ENCODE data around the gene GRIK2. TPM values are rescaled to one million over a fixed set of nuclear protein-coding genes. Genes with fewer than 3 reads are reported as not detected.
A peak's percentile ranks its signal among the peaks of the same experiment; 100 is the strongest.

The GRIK2 gene
- total RNA-seq, 1 donor from 2014 or later = 11.3 TPM

DNA sequence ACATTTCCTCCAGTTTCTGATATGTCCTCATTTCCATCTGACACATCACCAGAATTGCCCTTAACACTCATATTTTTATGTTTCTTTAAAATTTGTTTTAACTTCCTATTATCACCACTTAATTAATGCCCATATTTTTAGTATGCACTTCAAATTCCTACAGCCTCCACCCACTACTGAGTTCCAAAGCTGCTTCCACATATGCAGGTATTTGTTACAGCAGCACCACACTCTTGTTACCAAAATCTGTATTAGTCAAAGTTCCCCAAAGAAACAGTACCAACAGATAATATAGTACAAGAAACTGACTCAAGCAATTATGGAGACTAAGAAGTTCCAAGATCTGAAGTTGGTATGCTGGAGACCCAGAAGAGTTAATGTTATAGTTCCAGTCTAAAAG lies 340.4 kb downstream of the GRIK2 start:
- no peak overlapping the region for H3K27ac ChIP-seq (replicated peaks)
- TF ChIP-seq, protein P1, sequence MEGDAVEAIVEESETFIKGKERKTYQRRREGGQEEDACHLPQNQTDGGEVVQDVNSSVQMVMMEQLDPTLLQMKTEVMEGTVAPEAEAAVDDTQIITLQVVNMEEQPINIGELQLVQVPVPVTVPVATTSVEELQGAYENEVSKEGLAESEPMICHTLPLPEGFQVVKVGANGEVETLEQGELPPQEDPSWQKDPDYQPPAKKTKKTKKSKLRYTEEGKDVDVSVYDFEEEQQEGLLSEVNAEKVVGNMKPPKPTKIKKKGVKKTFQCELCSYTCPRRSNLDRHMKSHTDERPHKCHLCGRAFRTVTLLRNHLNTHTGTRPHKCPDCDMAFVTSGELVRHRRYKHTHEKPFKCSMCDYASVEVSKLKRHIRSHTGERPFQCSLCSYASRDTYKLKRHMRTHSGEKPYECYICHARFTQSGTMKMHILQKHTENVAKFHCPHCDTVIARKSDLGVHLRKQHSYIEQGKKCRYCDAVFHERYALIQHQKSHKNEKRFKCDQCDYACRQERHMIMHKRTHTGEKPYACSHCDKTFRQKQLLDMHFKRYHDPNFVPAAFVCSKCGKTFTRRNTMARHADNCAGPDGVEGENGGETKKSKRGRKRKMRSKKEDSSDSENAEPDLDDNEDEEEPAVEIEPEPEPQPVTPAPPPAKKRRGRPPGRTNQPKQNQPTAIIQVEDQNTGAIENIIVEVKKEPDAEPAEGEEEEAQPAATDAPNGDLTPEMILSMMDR (IDR thresholded peaks at IDR 0.05; ENCODE audit: borderline replicate concordance) = no peak
- intact Hi-C loops (cut with micrococcal nuclease) = no loop called here
- no peaks in the 10 kb centered on the region for H3K4me1 ChIP-seq
- H3K4me3 ChIP-seq = no peak overlapping the region
- H3K36me3 ChIP-seq = no peaks in the 10 kb centered on the region
- H3K9me3 ChIP-seq (replicated peaks) = peaks cover 13% of the 10 kb centered on the region
- no peaks in the 10 kb centered on the region for H3K27me3 ChIP-seq (ENCODE audit: low read depth)
- DNase-seq = no peak

DNA sequence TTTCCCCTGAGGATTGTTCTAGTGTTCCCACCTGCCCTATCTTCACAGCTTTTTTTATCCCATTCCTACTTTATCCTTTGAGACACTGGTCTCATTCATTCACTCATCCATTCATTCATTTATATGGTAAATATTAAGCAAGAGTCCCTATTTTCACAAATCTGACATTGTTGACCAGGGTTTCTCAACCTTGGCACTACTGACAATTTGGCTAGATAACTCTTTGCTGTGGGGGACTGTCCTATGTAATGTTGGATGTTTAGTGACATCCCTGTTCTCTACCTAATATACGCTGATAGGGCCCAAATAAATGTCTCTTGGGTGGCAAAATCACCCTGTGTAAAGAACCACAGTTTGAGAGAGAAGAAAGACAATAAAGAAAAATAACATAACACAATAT lies 345.0 kb downstream of the GRIK2 start:
- no peak for DNase-seq
- Histone ChIP-seq H3K4me3 (no peak overlapping the region), H3K9me3 (replicated peaks) (peaks cover 13% of the 10 kb centered on the region), H3K36me3 (no peaks in the 10 kb centered on the region), H3K27me3 (ENCODE audit: low read depth) (no peaks in the 10 kb centered on the region), H3K4me1 (peaks cover 13% of the 10 kb centered on the region), H3K27ac (replicated peaks) (no peak overlapping the region)
- intact Hi-C loops (cut with micrococcal nuclease) = no loop called here
- TF ChIP-seq, protein P1 (IDR thresholded peaks at IDR 0.05; ENCODE audit: borderline replicate concordance) = no peak

DNA sequence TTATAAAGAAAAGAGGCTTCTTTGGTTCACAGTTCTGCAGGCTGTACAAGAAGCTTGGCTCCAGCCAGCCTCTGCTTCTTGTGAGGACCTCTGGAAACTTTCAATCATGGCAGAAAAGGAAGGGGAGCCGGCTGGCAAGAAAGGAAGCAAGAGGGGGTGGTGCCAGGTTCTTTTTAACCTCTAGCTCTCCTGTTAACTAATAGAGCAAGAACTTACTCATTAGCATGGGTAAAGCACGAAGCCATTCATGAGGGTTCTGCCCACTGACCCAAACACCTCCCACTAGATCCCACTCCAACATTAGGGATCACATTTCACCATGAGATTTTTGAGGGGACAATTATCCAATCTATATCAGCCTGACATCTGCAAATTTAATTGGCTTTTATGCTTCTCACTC lies 347.1 kb downstream of the GRIK2 start:
- H3K4me3 ChIP-seq = no peak overlapping the region
- intact Hi-C loops (cut with micrococcal nuclease) = no loop called here
- peaks cover 13% of the 10 kb centered on the region for H3K4me1 ChIP-seq
- no peak for DNase-seq
- H3K36me3 ChIP-seq = no peaks in the 10 kb centered on the region
- no peaks in the 10 kb centered on the region for H3K27me3 ChIP-seq (ENCODE audit: low read depth)
- TF ChIP-seq, protein P1 (IDR thresholded peaks at IDR 0.05; ENCODE audit: borderline replicate concordance) = no peak
- H3K27ac ChIP-seq (replicated peaks) = no peak overlapping the region
- H3K9me3 ChIP-seq (replicated peaks) = peaks cover 13% of the 10 kb centered on the region

DNA sequence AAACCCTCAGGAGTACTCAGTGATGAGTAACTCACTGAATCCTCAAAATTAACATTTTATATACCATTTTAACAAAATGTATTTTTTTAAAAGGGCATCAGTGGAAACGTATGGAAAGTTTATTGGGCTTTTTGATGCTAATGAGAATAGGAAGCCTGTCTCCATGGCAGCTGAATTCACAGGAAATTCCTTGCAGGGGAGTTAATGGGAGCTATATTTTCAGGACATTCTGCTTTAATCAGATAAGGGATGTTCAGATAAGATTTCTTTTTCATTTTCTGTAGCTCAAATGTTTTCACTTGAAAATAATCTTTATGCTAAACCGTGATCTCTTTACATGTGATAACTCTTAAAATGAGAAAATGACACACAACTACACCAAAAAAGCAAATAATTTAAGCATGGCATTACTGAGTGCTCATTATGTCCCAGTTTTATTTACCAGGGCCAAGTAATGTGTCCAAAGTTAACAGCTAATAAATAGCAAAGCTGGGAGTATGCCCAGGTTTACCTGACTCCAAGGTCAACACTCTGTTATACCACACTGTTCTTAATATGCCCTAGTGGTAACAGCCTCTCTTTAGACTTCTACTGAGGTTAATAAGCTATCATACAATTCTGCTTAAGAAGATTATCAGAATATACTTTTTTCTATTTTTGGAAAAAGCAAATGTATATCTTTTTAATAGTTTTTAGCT lies 348.1 kb downstream of the GRIK2 start:
- Histone ChIP-seq H3K36me3 (no peaks in the 10 kb centered on the region), H3K27ac (replicated peaks) (peak overlapping the region; percentile 31), H3K27me3 (ENCODE audit: low read depth) (no peaks in the 10 kb centered on the region), H3K9me3 (replicated peaks) (peaks cover 3% of the 10 kb centered on the region), H3K4me3 (no peak overlapping the region), H3K4me1 (peaks cover 13% of the 10 kb centered on the region)
- intact Hi-C loops (cut with micrococcal nuclease) = no loop called here
- TF ChIP-seq, protein P1 (IDR thresholded peaks at IDR 0.05; ENCODE audit: borderline replicate concordance) = no peak
- DNase-seq = no peak

DNA sequence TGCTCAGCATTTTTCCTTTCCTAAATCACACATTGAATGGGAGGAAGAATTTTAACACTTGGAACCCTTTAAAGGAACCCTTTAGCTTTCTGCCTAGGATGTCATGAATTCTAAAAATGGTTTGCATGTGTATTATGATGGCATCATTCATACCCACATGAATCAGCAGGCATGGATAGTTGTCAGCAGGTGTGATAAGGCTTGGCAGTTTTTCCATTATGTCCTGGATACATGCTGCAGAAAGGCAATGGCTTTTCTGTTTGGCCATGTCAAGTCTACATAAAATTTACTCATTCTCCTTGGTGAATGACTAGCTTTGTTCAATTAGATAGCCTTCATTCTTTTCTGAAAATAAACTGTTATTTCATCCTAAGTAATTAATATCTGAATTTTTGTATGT lies 353.7 kb downstream of the GRIK2 start:
- Histone ChIP-seq H3K4me3 (no peak overlapping the region), H3K9me3 (replicated peaks) (no peaks in the 10 kb centered on the region), H3K4me1 (peaks cover 25% of the 10 kb centered on the region), H3K27ac (replicated peaks) (peak overlapping the region; percentile 63), H3K27me3 (ENCODE audit: low read depth) (no peaks in the 10 kb centered on the region), H3K36me3 (no peaks in the 10 kb centered on the region)
- TF ChIP-seq, protein P1 (IDR thresholded peaks at IDR 0.05; ENCODE audit: borderline replicate concordance) = no peak
- intact Hi-C loops (cut with micrococcal nuclease) = no loop called here
- no peak for DNase-seq

All from left ventricle myocardium inferior (tissue), 1 donor.